WI38 (cell line): ENCODE data around the gene SLC9A7.
A peak's percentile ranks its signal among the peaks of the same experiment; 100 is the strongest.

Experiments
- H3K4me3 ChIP-seq: 2 replicates; pipeline ENCODE4 v1.5.1; 2011; ENCODE audit warnings: low read depth, mild to moderate bottlenecking, control low read depth, low read length
- CTCF ChIP-seq: IDR thresholded peaks from 2 replicates; pipeline ENCODE4 v1.5.1; 2012; ENCODE audit warnings: low read depth, mild to moderate bottlenecking, control low read depth, low read length

SLC9A7 gene

GRCh38 chrX:46758956-46759644 lies at the start of gene SLC9A7:
Gene SLC9A7, minus strand, starts transcription at chrX:46759118. Its CDS starts 89 bp downstream, at chrX:46759029.
- peak within 1 kb of the TSS; percentile 70 for H3K4me3 ChIP-seq
- TF ChIP-seq CTCF: peak; percentile 81

GRCh38 chrX:46805270-46805669 lies 46.4 kb upstream of the SLC9A7 start:
- no peak overlapping the region for H3K4me3 ChIP-seq
- no peak for TF ChIP-seq CTCF

GRCh38 chrX:46803140-46803539 lies 44.2 kb upstream of the SLC9A7 start:
- H3K4me3 ChIP-seq: no peak overlapping the region
- TF ChIP-seq CTCF: peak; percentile 13; the same call in 1 of the 2 replicates

GRCh38 chrX:46796574-46797191 lies 37.8 kb upstream of the SLC9A7 start:
- TF ChIP-seq CTCF: peak; percentile 79
- H3K4me3 ChIP-seq: no peak overlapping the region

- no peak overlapping the region for H3K4me3 ChIP-seq
- TF ChIP-seq CTCF: no peak
These were observed 34.6 kb upstream of the SLC9A7 start for GRCh38 chrX:46793386-46794143.

- no peak for TF ChIP-seq CTCF
- H3K4me3 ChIP-seq: no peak overlapping the region
These were observed 33.9 kb upstream of the SLC9A7 start for GRCh38 chrX:46792810-46793188.
